Panc1 (cell line): ENCODE data around the gene APMAP.

Source experiments
- CTCF ChIP-seq: fragments of 450-650 bp; IDR thresholded peaks from 2 replicates; pipeline ENCODE4 v1.5.1; 2017; ENCODE audit warnings: mild to moderate bottlenecking
- POLR2AphosphoS5 ChIP-seq: IDR thresholded peaks from 2 replicates; pipeline ENCODE4 v1.6.1; 2012; ENCODE audit warnings: mild to moderate bottlenecking, low read depth, low read length, moderate library complexity
- REST ChIP-seq, 2 experiments: IDR thresholded peaks; 2 replicates each; pipeline ENCODE4 v1.6.1; 2011 to 2012; ENCODE audit warnings: low read depth in 2 of 2, control low read depth in 1 of 2, low read length in 1 of 2, mild to moderate bottlenecking in 1 of 2, moderate library complexity in 1 of 2; ENCODE audit not compliant: insufficient read depth in 1 of 2
- TCF7L2 ChIP-seq: IDR thresholded peaks from 2 replicates; pipeline ENCODE4 v1.6.1; 2011; ENCODE audit warnings: mild to moderate bottlenecking, low read depth, low read length, inconsistent platforms

- TF ChIP-seq CTCF (no peak), POLR2AphosphoS5 (no peak), REST (IDR thresholded peaks at IDR 0.05; ENCODE audit: insufficient read depth in 1 of 2, low read depth in 2 of 2, low read length in 1 of 2) (no peak), TCF7L2 (no peak)
Observed at GRCh38 chr20:24972341-24972740, 20.2 kb downstream of the APMAP start.
